ENCODE results near the gene SLC37A3.

DNA sequence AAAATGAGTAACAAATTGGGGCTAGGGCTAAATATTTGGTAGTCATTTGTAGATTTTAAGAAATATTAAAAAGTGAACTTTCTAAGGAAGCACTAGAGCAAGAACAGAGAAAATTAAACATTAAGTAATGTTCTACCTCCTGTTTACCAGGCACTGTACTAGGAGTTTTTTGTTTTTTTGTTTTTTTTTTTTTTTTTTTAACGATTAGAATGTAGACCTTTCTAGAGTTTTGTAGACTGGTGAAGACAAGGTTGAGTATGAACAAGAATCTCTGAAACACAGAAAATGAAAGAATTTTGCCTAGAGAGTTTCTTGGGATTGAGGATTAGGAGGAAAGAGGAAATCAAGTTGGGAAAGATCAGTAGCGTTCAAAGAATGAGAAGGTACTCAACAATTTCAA is 73.6 kb downstream of the SLC37A3 start:
- TF ChIP-seq POLR2A (IDR thresholded peaks at IDR 0.05) (no peak), CTCF (IDR thresholded peaks at IDR 0.05) (no peak)
